Endothelial cell of umbilical vein (primary cell): ENCODE data around the gene ABCC1. TPM values are rescaled to one million over a fixed set of nuclear protein-coding genes. Genes with fewer than 3 reads are reported as not detected.

ENCODE experiments used
- BruUV-seq: library from RNA; stranded (reverse); fragments of 400-500 nt; replicated peaks from 2 replicates; lab custom pipeline; 2021; lab: Mats Ljungman, UMichigan
- CTCF ChIA-PET: fragments of 300-600, 350-600 bp; sonication (Branson Sonifier 250); formaldehyde crosslinking; loops from one replicate; lab custom pipeline; 2021; ENCODE audit warnings: antibody characterized with exemption, inconsistent platforms; lab: Charles Lee
- POLR2A ChIA-PET: fragments of 300-600, 350-600 bp; sonication (Branson Sonifier 250); formaldehyde crosslinking; loops from one replicate; lab custom pipeline; 2021; ENCODE audit warnings: antibody characterized with exemption, inconsistent platforms; lab: Charles Lee
- DNase-seq: peaks from one replicate; pipeline ENCODE4 v3.0.0-alpha.2; 2011; ENCODE audit warnings: low read depth, low spot score
- FAIRE-seq: peaks from 2 replicates; lab custom pipeline; 2011; peaks lifted over from hg19 to GRCh38; lab: Jason Lieb, UNC
- H2AFZ ChIP-seq: 2 replicates; pipeline ENCODE4 v1.6.0; 2012; ENCODE audit warnings: low read depth, low read length, control low read depth, inconsistent platforms
- H3K27ac ChIP-seq: 2 replicates; pipeline ENCODE4 v1.5.1; 2011; ENCODE audit warnings: low read depth, mild to moderate bottlenecking, control low read depth, low read length, moderate library complexity; ENCODE audit not compliant: insufficient read depth
- H3K27me3 ChIP-seq, 2 experiments: 2 replicates each; pipeline versions ENCODE4 v1.6.0 to v1.6.1; 2011; ENCODE audit warnings: low read length in 2 of 2, mixed read lengths in 1 of 2; ENCODE audit not compliant: control insufficient read depth in 2 of 2, insufficient read depth in 2 of 2
- H3K36me3 ChIP-seq, 2 experiments: 2 replicates in 1 of 2; 3 replicates in 1 of 2; pipeline ENCODE4 v1.5.1; 2011; ENCODE audit warnings: low read length in 2 of 2, mild to moderate bottlenecking in 1 of 2, moderate library complexity in 1 of 2; ENCODE audit not compliant: control insufficient read depth in 2 of 2, insufficient read depth in 2 of 2; ENCODE audit errors: extremely low read depth in 1 of 2
- H3K4me1 ChIP-seq: 3 replicates; pipeline ENCODE4 v1.5.1; 2011; ENCODE audit warnings: mild to moderate bottlenecking, low read length; ENCODE audit not compliant: control insufficient read depth, insufficient read depth; ENCODE audit errors: extremely low read depth
- H3K4me2 ChIP-seq: 2 replicates; pipeline ENCODE4 v1.6.1; 2011; ENCODE audit warnings: low read length, control low read depth, mixed read lengths; ENCODE audit not compliant: insufficient read depth
- H3K4me3 ChIP-seq, 3 experiments: fragments of 200-600 bp in 1 of 3; sonication (generic), shearing (Covaris generic) in 1 of 3; replicated peaks in 1 of 3; 2 replicates each; pipeline ENCODE4 v1.5.1; 2011 to 2016; ENCODE audit warnings: control low read depth in 3 of 3, low read length in 3 of 3, mild to moderate bottlenecking in 2 of 3, inconsistent platforms in 1 of 3, low read depth in 1 of 3, moderate library complexity in 1 of 3; ENCODE audit not compliant: insufficient read depth in 1 of 3
- H3K79me2 ChIP-seq: 2 replicates; pipeline ENCODE4 v1.6.0; 2012; ENCODE audit warnings: low read length, inconsistent platforms; ENCODE audit not compliant: control insufficient read depth, insufficient read depth
- H3K9ac ChIP-seq: replicated peaks from 2 replicates; pipeline ENCODE3; 2011; ENCODE audit warnings: low read length, control low read depth; ENCODE audit not compliant: insufficient read depth; ENCODE audit errors: extremely low read depth
- H3K9me1 ChIP-seq: replicated peaks from 3 replicates; pipeline ENCODE4 v1.6.0; 2011; ENCODE audit warnings: mild to moderate bottlenecking, low read length; ENCODE audit not compliant: control insufficient read depth, insufficient read depth; ENCODE audit errors: extremely low read depth
- H3K9me3 ChIP-seq: replicated peaks from 2 replicates; pipeline ENCODE4 v1.5.1; 2012; ENCODE audit warnings: low read length, inconsistent platforms; ENCODE audit not compliant: control insufficient read depth, insufficient read depth
- H4K20me1 ChIP-seq: replicated peaks from 2 replicates; pipeline ENCODE3; 2011; ENCODE audit warnings: mild to moderate bottlenecking, low read length; ENCODE audit not compliant: control insufficient read depth, insufficient read depth; ENCODE audit errors: extremely low read depth
- CTCF ChIP-seq, 2 donors: IDR thresholded peaks; 1 replicate in 1 of 2; 2 replicates in 1 of 2; pipeline ENCODE4 v1.5.1; 2011; ENCODE audit warnings: low read length in 2 of 2, mild to moderate bottlenecking in 2 of 2, moderate library complexity in 2 of 2, control low read depth in 1 of 2, inconsistent platforms in 1 of 2, low read depth in 1 of 2; ENCODE audit not compliant: insufficient read depth in 1 of 2; ENCODE audit errors: extremely low read depth in 1 of 2
- EZH2 ChIP-seq: IDR thresholded peaks from 2 replicates; pipeline ENCODE4 v1.6.1; 2012; ENCODE audit warnings: borderline replicate concordance, low read depth, mild to moderate bottlenecking, moderate library complexity, low read length, inconsistent platforms; ENCODE audit not compliant: severe bottlenecking
- FOS ChIP-seq: IDR thresholded peaks from 2 replicates; pipeline ENCODE4 v1.6.1; 2011; ENCODE audit warnings: mild to moderate bottlenecking, low read length, moderate library complexity, borderline replicate concordance; ENCODE audit not compliant: insufficient read depth
- GATA2 ChIP-seq: IDR thresholded peaks from 2 replicates; pipeline ENCODE4 v1.7.0; 2011; ENCODE audit warnings: low read depth, mild to moderate bottlenecking, moderate library complexity, mixed read lengths, low read length; ENCODE audit not compliant: insufficient read length, insufficient read depth
- JUN ChIP-seq: IDR thresholded peaks from 2 replicates; pipeline ENCODE4 v1.6.1; 2011; ENCODE audit warnings: borderline replicate concordance, low read depth; ENCODE audit not compliant: insufficient read length, insufficient read depth
- MAX ChIP-seq: IDR thresholded peaks from 2 replicates; pipeline ENCODE4 v1.6.1; 2011; ENCODE audit not compliant: insufficient read depth, insufficient read length
- MYC ChIP-seq: IDR thresholded peaks from one replicate; pipeline ENCODE4 v1.6.1; 2011; ENCODE audit warnings: mild to moderate bottlenecking, low read depth, low read length
- POLR2A ChIP-seq: IDR thresholded peaks from 2 replicates; pipeline ENCODE4 v1.6.1; 2012; ENCODE audit warnings: low read depth, mild to moderate bottlenecking, control low read depth, low read length
- POLR2AphosphoS5 ChIP-seq: IDR thresholded peaks from 2 replicates; pipeline ENCODE4 v1.6.1; 2012; ENCODE audit warnings: low read depth, mild to moderate bottlenecking, control low read depth, low read length, moderate library complexity; ENCODE audit not compliant: insufficient read depth
- dilution Hi-C: fragments of 300-500 bp; cut with MboI; formaldehyde crosslinking; loops from one replicate; pipeline ENCODE4 v1.15.0; 2019; ENCODE audit warnings: low sequenced_read_pairs; ENCODE audit not compliant: extremely low pct_ligation_motif_present
- intact Hi-C: fragments of 100-400 bp; cut with micrococcal nuclease; formaldehyde crosslinking; loops from one replicate; pipeline ENCODE4 v1.10.0; 2022
- polyA plus RNA-seq, 4 experiments: library from polyadenylated mRNA; depleted of rRNA in 3 of 4; stranded (reverse) in 3 of 4; unstranded in 1 of 4; fragments of >200 nt; gene quantifications; 2 replicates each; pipeline versions ENCODE4 v1.2.1 to v1.2.3, GENCODE V29; 2011 to 2012; ENCODE audit warnings: missing spikeins in 1 of 4
- total RNA-seq: library from RNA; stranded (reverse); gene quantifications from 2 replicates; pipeline ENCODE4 v1.2.3, GENCODE V29; 2021

Gene ABCC1
- total and polyA plus RNA-seq, 2 donors (not counting 3 experiments of a cell fraction or from before 2014, with no cell fraction given) = 46.1 to 89.2 TPM

GRCh38 chr16:16009401-16009800, 60.0 kb downstream of the ABCC1 start:
- POLR2A ChIA-PET = interaction anchor here (0.7 kb wide), 1 partner anchor 26 kb away, joined by 3 read pairs; no protein-coding TSS in a partner anchor
- Histone ChIP-seq H3K9ac (no peak overlapping the region), H3K79me2 (peaks cover 38% of the 10 kb centered on the region), H3K27me3 (no peaks in the 10 kb centered on the region), H3K9me1 (no peaks in the 10 kb centered on the region), H3K4me3 (no peak overlapping the region), H2AFZ (no peak overlapping the region), H3K9me3 (no peaks in the 10 kb centered on the region), H4K20me1 (no peaks in the 10 kb centered on the region), H3K36me3 (peaks cover 3 to 25% of the 10 kb centered on the region in 2 experiments), H3K4me2 (no peak overlapping the region), H3K4me1 (peaks cover 12% of the 10 kb centered on the region), H3K27ac (no peak overlapping the region)
- no TSS peak for BruUV-seq
- no peak for FAIRE-seq
- no peak for TF ChIP-seq MYC
- no peak for TF ChIP-seq FOS
- TF ChIP-seq MAX = no peak
- dilution Hi-C loops (no loop called here), intact Hi-C loops (no loop called here)
- no peak for DNase-seq
- CTCF ChIA-PET = interaction anchor here (1.2 to 3.4 kb wide), 3 partner anchors 9 to 135 kb away, joined by 3 to 12 read pairs (median 3); no protein-coding TSS in a partner anchor

- no TSS peak for BruUV-seq
- no peak for TF ChIP-seq GATA2
- TF ChIP-seq FOS = no peak
- no peak for TF ChIP-seq EZH2
- TF ChIP-seq JUN = no peak
- no peak for TF ChIP-seq POLR2A
- TF ChIP-seq MYC = no peak
- TF ChIP-seq POLR2AphosphoS5 = no peak
- TF ChIP-seq CTCF (IDR thresholded peaks at IDR 0.05; ENCODE audit: extremely low read depth in 1 of 2, insufficient read depth in 1 of 2, low read depth in 1 of 2, low read length in 2 of 2) = no peak
- H3K9me1 ChIP-seq = no peaks in the 10 kb centered on the region
- H3K9ac ChIP-seq = no peak overlapping the region
- H3K36me3 ChIP-seq = peaks cover 3 to 25% of the 10 kb centered on the region in 2 experiments
- H3K4me3 ChIP-seq = no peak overlapping the region
- no peaks in the 10 kb centered on the region for H4K20me1 ChIP-seq
- H3K79me2 ChIP-seq = peaks cover 33% of the 10 kb centered on the region
- ChIA-PET POLR2A (interaction anchor here (0.6 to 0.7 kb wide), 2 partner anchors 23 to 26 kb away, joined by 3 to 11 read pairs; no protein-coding TSS in a partner anchor), CTCF (interaction anchor here (1.3 to 3.4 kb wide), 2 partner anchors 12 to 135 kb away, joined by 3 to 12 read pairs; no protein-coding TSS in a partner anchor)
- DNase-seq (no peak), FAIRE-seq (no peak)
- intact Hi-C loops = no loop called here
- no peak overlapping the region for H3K4me2 ChIP-seq
- dilution Hi-C loops = no loop called here
- H2AFZ ChIP-seq = no peak overlapping the region
- no peaks in the 10 kb centered on the region for H3K27me3 ChIP-seq
- H3K4me1 ChIP-seq = peaks cover 4% of the 10 kb centered on the region
- no peak overlapping the region for H3K27ac ChIP-seq
- H3K9me3 ChIP-seq = no peaks in the 10 kb centered on the region
Observed at GRCh38 chr16:16010194-16010593, 60.8 kb downstream of the ABCC1 start.
